Gastroesophageal sphincter (tissue), 4 donors: ENCODE results near the gene JARID2. TPM values are rescaled to one million over a fixed set of nuclear protein-coding genes. Genes with fewer than 3 reads are reported as not detected.

Experiments
- ATAC-seq: fragments of 150-250 bp; one replicate; pipeline ENCODE4 v1.9.1; 2016; ENCODE audit warnings: mild to moderate bottlenecking, moderate library complexity
- H3K27ac ChIP-seq, 4 donors: fragments of 200-600 bp; sonication (generic) in 3 of 4; 1 replicate in 3 of 4; 2 replicates in 1 of 4; pipeline ENCODE4 v1.5.1; 2016 to 2019
- H3K27me3 ChIP-seq: fragments of 200-600 bp; sonication (generic); one replicate; pipeline ENCODE4 v1.5.1; 2019
- H3K36me3 ChIP-seq, 2 donors: fragments of 200-600 bp; sonication (generic); one replicate each; pipeline ENCODE4 v1.5.1; 2019; ENCODE audit warnings: control low read depth in 1 of 2
- H3K4me1 ChIP-seq, 3 donors: fragments of 200-600 bp; sonication (generic); 1 replicate in 2 of 3; 2 replicates in 1 of 3; pipeline ENCODE4 v1.5.1; 2016 to 2019; ENCODE audit warnings: control low read depth in 2 of 3
- H3K4me3 ChIP-seq, 2 donors: fragments of 200-600 bp; sonication (generic); one replicate each; pipeline ENCODE4 v1.5.1; 2019; ENCODE audit warnings: mild to moderate bottlenecking in 1 of 2, moderate library complexity in 1 of 2
- H3K9me3 ChIP-seq, 3 donors: fragments of 200-600 bp; sonication (generic); one replicate each; pipeline ENCODE4 v1.5.1; 2017 to 2019; ENCODE audit warnings: control low read depth in 2 of 3
- EP300 ChIP-seq: sonication (generic); formaldehyde crosslinking; IDR thresholded peaks from one replicate; pipeline ENCODE4 v1.6.1; 2017; ENCODE audit warnings: antibody characterized with exemption, mild to moderate bottlenecking
- POLR2A ChIP-seq, 2 donors: fragments of 450-650 bp; IDR thresholded peaks; one replicate each; pipeline ENCODE4 v1.6.1; 2017; ENCODE audit warnings: antibody characterized with exemption in 2 of 2, mild to moderate bottlenecking in 2 of 2, moderate library complexity in 1 of 2
- POLR2AphosphoS5 ChIP-seq: sonication (generic); formaldehyde crosslinking; IDR thresholded peaks from one replicate; pipeline ENCODE4 v1.6.1; 2017; ENCODE audit warnings: antibody characterized with exemption
- WGBS, 2 donors: methylation state at CpG; one replicate each; pipeline ENCODE4 v1.1.5; 2018; ENCODE audit warnings: low coverage in 1 of 2; 5-methylcytosine and 5-hydroxymethylcytosine counted together
- total RNA-seq, 4 donors: library from RNA; depleted of rRNA; stranded (reverse); fragments of >200 nt; gene quantifications; one replicate each; pipeline ENCODE4 v1.1.0, GENCODE V29; 2016
- TF ChIP-seq, protein P1 (sequence below), 4 experiments: fragments of 200-600 bp in 2 of 4; fragments of 450-650 bp in 2 of 4; sonication (generic) in 1 of 4; IDR thresholded peaks; one replicate each; pipeline ENCODE4 v1.5.1; 2017 to 2019; ENCODE audit warnings: antibody characterized with exemption in 4 of 4, mild to moderate bottlenecking in 2 of 4, moderate library complexity in 2 of 4

Gene JARID2
- total RNA-seq, 4 donors from 2014 or later: 6.8 to 12.3 (median 8.5) TPM

- no peaks in the 10 kb centered on the region for H3K4me1 ChIP-seq
- H3K9me3 ChIP-seq: no peaks in the 10 kb centered on the region
- H3K36me3 ChIP-seq: peaks cover 0 to 97% of the 10 kb centered on the region in 2 donors
- no peak for ATAC-seq
- no peak overlapping the region for H3K4me3 ChIP-seq
- WGBS, 2 donors: 90 to 100% methylated on average over 1 to 5 of the region's 6 CpGs
- H3K27ac ChIP-seq: no peak overlapping the region
- H3K27me3 ChIP-seq: no peaks in the 10 kb centered on the region
- TF ChIP-seq, protein P1, sequence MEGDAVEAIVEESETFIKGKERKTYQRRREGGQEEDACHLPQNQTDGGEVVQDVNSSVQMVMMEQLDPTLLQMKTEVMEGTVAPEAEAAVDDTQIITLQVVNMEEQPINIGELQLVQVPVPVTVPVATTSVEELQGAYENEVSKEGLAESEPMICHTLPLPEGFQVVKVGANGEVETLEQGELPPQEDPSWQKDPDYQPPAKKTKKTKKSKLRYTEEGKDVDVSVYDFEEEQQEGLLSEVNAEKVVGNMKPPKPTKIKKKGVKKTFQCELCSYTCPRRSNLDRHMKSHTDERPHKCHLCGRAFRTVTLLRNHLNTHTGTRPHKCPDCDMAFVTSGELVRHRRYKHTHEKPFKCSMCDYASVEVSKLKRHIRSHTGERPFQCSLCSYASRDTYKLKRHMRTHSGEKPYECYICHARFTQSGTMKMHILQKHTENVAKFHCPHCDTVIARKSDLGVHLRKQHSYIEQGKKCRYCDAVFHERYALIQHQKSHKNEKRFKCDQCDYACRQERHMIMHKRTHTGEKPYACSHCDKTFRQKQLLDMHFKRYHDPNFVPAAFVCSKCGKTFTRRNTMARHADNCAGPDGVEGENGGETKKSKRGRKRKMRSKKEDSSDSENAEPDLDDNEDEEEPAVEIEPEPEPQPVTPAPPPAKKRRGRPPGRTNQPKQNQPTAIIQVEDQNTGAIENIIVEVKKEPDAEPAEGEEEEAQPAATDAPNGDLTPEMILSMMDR (IDR thresholded peaks at IDR 0.05): no peak
- no peak for TF ChIP-seq POLR2AphosphoS5
- TF ChIP-seq POLR2A (IDR thresholded peaks at IDR 0.05): no peak
- no peak for TF ChIP-seq EP300
These were observed 269.4 kb downstream of the JARID2 start for GRCh38 chr6:15515226-15515625.

- ATAC-seq: no peak
- Histone ChIP-seq H3K27me3 (no peaks in the 10 kb centered on the region), H3K27ac (no peak overlapping the region), H3K36me3 (peaks cover 0 to 97% of the 10 kb centered on the region in 2 donors), H3K4me3 (no peak overlapping the region), H3K9me3 (no peaks in the 10 kb centered on the region), H3K4me1 (no peaks in the 10 kb centered on the region)
- WGBS, 2 donors: 70 to 76% methylated on average over 7 to 18 of the region's 18 CpGs
- no peak for TF ChIP-seq EP300
- no peak for TF ChIP-seq POLR2A (IDR thresholded peaks at IDR 0.05)
- TF ChIP-seq, protein P1 (IDR thresholded peaks at IDR 0.05): no peak
- no peak for TF ChIP-seq POLR2AphosphoS5
These were observed 269.9 kb downstream of the JARID2 start for GRCh38 chr6:15515660-15516375.

- H3K9me3 ChIP-seq: no peaks in the 10 kb centered on the region
- TF ChIP-seq, protein P1 (IDR thresholded peaks at IDR 0.05): no peak
- TF ChIP-seq EP300: no peak
- TF ChIP-seq POLR2AphosphoS5: no peak
- TF ChIP-seq POLR2A (IDR thresholded peaks at IDR 0.05): no peak
- H3K36me3 ChIP-seq: peaks cover 0 to 94% of the 10 kb centered on the region in 2 donors
- H3K27ac ChIP-seq: no peak overlapping the region
- peaks cover 0 to 4% (median 0%) of the 10 kb centered on the region in 3 donors for H3K4me1 ChIP-seq
- no peak overlapping the region for H3K4me3 ChIP-seq
- WGBS, 2 donors: no CpG with 5 or more reads among the region's 13 CpGs
- H3K27me3 ChIP-seq: no peaks in the 10 kb centered on the region
- no peak for ATAC-seq
These were observed 270.5 kb downstream of the JARID2 start for GRCh38 chr6:15516378-15516777.

GRCh38 chr6:15516923-15517560 lies 271.2 kb downstream of the JARID2 start:
- H3K4me3 ChIP-seq: no peak overlapping the region
- no peak overlapping the region for H3K27ac ChIP-seq
- no peak for TF ChIP-seq EP300
- 93% methylated on average over 3 of the region's 29 CpGs; no CpG with 5 or more reads in 1 of the 2 donors for WGBS, 2 donors
- no peaks in the 10 kb centered on the region for H3K27me3 ChIP-seq
- ATAC-seq: no peak
- H3K9me3 ChIP-seq: no peaks in the 10 kb centered on the region
- H3K36me3 ChIP-seq: peaks cover 0 to 94% of the 10 kb centered on the region in 2 donors
- peaks cover 0 to 11% (median 0%) of the 10 kb centered on the region in 3 donors for H3K4me1 ChIP-seq

DNA sequence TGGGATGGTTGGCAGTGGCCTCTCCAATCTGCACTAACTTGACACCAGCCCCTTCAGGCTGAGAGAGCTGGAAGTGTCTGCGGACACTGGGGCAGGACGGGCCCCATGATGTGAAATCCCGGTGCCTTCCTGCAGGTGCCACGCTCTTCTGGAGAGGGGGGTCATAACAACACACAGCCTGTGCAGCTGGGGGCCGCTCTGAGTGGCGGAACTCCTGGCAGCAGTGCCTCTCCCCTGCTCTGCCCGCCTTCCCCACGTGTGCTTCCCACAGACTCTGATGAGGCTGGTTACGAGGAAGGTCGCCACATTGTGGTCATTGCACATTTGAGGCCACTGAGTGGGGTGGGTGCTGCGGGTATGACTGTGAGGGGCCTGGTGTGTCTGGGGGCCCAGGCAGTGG lies 271.7 kb downstream of the JARID2 start:
- H3K36me3 ChIP-seq: peaks cover 0 to 94% of the 10 kb centered on the region in 2 donors
- no peak for ATAC-seq
- no CpG with 5 or more reads among the region's 11 CpGs for WGBS, 2 donors

More for the DNA sequence above, 271.7 kb downstream of the JARID2 start:
- no peak overlapping the region for H3K4me3 ChIP-seq
- H3K9me3 ChIP-seq: no peaks in the 10 kb centered on the region
- no peak overlapping the region for H3K27ac ChIP-seq
- no peaks in the 10 kb centered on the region for H3K27me3 ChIP-seq
- TF ChIP-seq EP300: no peak
- TF ChIP-seq, protein P1 (IDR thresholded peaks at IDR 0.05): no peak
- no peak for TF ChIP-seq POLR2A (IDR thresholded peaks at IDR 0.05)
- peaks cover 0 to 16% (median 0%) of the 10 kb centered on the region in 3 donors for H3K4me1 ChIP-seq
